Raji (cell line): Measurements from ENCODE around the gene ZNF547.
A peak's percentile ranks its signal among the peaks of the same experiment; 100 is the strongest.

Experiments
- POLR2A ChIP-seq: IDR thresholded peaks from 2 replicates; pipeline ENCODE4 v1.6.1; 2011; ENCODE audit warnings: low read depth, low read length, control low read depth; ENCODE audit not compliant: insufficient read depth

Gene ZNF547

GRCh38 chr19:57362997-57363687 lies at the start of gene ZNF547, which contains the start of gene TRAPPC2B:
ZNF547 (plus strand) TSS chr19:57363551; CDS start chr19:57368556, 5,005 bp downstream.
TRAPPC2B (plus strand) TSS chr19:57363551; CDS start chr19:57364834, 1,283 bp downstream.
- TF ChIP-seq POLR2A = peak; percentile 57

GRCh38 chr19:57314146-57314545 lies 49.2 kb upstream of the ZNF547 start:
- no peak for TF ChIP-seq POLR2A

GRCh38 chr19:57317503-57317902 lies 45.8 kb upstream of the ZNF547 start:
- no peak for TF ChIP-seq POLR2A

DNA sequence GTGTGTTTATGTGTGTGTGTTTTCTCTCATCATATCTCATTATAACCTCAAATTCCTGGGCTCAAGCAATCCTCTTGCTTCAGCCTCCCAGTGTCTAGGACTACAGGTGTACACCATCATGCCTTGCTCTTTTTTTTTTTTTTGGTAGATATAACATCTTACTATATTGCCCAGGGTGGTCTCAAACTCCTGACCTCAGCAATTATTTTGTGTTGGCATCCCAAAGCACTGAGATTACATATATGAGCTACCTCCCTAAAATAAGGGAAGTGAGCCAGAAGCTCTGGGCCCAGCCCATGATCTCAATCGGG lies 43.5 kb upstream of the ZNF547 start:
- TF ChIP-seq POLR2A = no peak

GRCh38 chr19:57320180-57321084 lies 42.9 kb upstream of the ZNF547 start, which contains the start of gene ZNF543:
ZNF543 (plus strand) TSS chr19:57320472; CDS start chr19:57320854, 382 bp downstream.
- TF ChIP-seq POLR2A = peak; percentile 77

DNA sequence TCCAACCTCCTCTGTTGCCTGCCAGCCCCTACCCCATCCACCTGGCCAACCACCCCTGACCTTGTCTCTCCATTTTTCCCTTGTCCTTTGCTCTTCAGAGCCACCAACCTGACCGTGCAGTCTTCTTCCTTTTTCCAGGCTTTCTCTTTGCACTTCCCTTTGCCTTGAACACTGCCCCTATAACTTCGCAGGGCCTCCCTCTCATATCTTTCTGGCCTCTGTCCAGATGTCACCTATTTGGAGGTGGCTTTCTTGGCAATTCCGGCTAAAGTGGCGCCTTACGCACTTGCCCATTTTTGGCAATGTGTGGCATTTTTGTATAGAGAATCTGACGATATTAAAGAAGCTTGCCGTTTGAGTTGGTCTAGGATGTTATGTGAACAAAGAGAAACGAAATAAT lies 42.2 kb upstream of the ZNF547 start:
- TF ChIP-seq POLR2A = no peak

DNA sequence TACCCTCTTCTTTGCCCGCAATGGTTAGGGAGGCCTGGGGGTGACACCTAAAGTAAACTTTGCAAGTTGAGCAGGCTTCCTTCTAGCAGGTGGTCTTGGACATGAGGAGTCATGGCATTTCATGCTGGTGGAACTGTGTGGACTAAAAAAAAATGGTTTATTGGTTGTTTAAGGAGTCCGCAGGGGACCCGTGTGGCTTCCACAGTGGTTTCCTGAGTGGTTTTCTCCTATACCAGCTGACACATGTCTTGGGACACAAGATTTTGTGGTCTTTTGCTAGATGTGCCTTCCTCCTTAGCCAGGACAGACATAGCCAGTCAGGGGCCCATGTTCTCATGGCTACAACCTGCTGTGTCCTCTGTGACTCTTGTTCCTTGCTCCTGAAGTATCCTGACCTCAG lies 41.6 kb upstream of the ZNF547 start:
- no peak for TF ChIP-seq POLR2A

DNA sequence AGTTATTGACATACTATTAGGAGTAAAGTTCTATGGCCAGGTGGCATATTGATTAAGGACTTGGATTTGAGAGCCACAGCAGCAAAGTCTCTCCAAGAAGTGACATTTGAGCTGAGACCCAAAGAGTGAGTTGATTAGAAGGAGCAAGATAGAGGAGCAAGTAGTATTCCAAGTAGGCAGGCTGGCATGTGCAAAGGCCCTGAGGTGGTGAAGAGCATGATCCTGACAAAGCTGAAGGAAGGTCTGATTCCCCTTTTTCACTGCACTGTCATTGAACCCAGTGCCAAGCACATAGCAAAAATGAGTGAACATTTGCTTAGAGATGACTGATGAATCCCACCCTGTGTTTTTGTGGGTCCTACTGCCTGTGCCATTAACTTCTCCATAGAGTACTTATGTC lies 38.4 kb upstream of the ZNF547 start:
- no peak for TF ChIP-seq POLR2A

DNA sequence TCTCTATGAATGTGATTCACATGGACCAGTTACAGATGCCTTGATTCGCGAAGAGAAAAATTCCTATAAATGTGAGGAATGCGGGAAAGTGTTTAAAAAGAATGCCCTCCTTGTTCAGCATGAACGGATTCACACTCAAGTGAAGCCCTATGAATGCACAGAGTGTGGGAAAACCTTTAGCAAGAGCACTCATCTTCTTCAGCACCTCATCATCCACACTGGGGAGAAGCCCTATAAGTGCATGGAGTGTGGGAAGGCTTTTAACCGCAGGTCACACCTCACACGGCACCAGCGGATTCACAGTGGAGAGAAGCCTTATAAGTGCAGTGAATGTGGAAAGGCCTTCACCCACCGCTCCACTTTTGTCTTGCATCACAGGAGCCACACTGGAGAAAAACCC lies 35.4 kb upstream of the ZNF547 start:
- no peak for TF ChIP-seq POLR2A

GRCh38 chr19:57334191-57334590 lies 29.2 kb upstream of the ZNF547 start:
- TF ChIP-seq POLR2A = no peak

GRCh38 chr19:57338877-57339276 lies 24.5 kb upstream of the ZNF547 start:
- no peak for TF ChIP-seq POLR2A

GRCh38 chr19:57342582-57342981 lies 20.8 kb upstream of the ZNF547 start:
- TF ChIP-seq POLR2A = no peak

DNA sequence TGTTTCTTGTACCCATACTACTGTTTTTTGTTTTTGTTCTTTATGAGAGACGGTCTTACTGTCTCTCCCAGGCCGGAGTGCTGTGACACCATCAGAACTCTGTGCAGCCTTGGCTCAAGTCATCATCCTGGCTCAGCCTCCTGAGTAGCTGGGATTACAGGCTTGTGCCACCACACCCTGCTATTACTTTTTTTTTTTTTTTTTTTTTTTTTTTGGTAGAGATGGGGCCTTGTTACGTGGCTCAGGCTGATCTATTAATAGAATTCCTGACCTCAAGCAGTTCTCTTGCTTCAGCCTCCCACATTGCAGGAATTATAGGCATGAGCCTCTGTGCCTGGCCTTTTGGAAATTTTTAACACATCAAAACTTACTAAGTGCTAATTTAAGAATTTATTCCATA lies 15.2 kb upstream of the ZNF547 start:
- TF ChIP-seq POLR2A = no peak

DNA sequence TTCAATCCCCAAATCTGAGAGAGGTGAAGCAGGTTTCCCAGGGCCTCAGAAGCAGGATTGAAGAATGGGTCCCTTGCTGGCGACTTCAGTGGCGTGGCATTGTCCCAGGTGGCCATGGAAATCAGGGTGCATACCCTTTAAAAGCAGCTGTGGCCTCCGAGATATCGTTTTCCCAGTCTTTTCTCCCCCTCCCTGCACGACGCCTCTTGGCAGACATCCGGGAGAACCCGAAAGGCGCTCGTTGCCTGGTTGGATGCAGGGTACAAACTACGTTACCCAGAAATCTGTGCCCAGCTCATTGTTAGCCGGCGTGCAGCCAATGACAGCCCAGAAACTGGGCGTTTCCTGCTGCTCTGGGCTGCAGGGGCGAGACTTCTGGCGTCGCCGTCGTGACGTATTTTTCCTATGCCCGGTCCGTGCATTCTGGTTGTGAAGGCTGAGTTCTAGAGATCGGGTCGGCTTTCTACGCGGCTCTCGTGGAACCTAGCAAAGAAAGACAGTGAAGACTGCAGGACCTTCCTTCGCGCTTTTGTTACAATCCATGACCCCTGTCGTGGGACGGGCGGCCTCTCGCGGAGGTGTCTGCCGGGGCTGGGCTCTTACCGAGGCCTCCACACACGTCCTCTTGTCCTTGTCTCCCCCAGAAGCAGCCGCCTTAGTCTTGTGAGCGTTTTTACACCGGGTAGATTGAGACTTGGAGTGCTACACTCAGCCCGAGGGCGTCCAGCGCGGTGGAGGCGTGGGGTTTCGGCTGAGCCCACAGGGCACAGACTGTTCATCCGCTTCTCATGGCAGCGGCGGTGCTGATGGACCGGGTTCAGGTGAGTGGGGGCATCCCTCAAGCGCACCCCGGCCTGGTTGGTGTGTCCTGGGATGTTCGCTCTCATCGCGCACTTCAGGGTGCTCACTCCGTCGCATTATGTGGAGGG lies 12.2 kb upstream of the ZNF547 start, which contains the start of gene ZNF304:
TSS of gene ZNF304 (plus strand) at position 395 of the 929 bp plus-strand sequence. CDS start at position 789, 394 bp downstream.
- peak; percentile 44; the same call in 1 of the 2 replicates for TF ChIP-seq POLR2A

GRCh38 chr19:57351867-57352266 lies 11.5 kb upstream of the ZNF547 start:
- no peak for TF ChIP-seq POLR2A
